CD4-positive, alpha-beta T cell treated with Interferon gamma for 1 hour (primary cell): ENCODE measurements around the gene DNAH7.

Experiments used
- DNase-seq: peaks from one replicate; pipeline ENCODE4 v3.0.0-alpha.2; 2020

Gene DNAH7

DNA sequence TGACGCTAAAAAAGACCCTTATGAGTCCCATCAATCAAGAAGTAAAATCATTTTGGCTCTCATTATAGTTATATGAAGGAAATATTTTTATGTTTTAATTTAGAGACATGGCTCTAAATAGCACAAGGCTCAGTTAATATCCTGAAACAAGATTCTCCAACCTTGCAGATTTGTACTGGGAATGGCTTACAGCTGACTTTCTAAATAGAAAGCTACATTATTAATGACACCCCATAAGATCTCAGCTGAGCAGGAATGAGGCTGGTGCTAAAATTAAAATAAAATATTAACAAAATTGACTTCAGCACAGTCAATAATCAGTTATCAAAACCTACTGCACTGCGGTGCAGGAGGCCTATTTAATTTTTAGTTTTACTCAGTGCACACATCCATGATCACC is 274.8 kb downstream of the DNAH7 start:
- no peak for DNase-seq

DNA sequence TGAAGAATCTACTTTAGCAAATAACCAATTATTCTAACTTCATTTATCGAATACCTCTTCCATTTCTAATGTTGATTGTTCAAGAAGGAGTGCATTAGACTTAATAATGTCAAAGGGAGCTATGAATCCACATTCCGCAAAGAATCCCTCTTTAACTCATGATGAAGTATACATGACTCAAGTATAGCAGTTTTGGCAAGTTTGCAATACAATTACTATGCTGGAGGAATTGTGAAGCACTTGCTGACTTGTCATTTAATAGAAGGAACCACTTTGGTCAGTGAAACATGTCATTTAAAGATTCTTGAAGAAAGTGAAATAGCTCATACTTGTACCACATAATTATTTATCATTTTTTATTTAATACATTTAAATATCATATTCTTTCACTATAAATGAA is 286.5 kb downstream of the DNAH7 start:
- no peak for DNase-seq

- no peak for DNase-seq
These were observed 289.1 kb downstream of the DNAH7 start for GRCh38 chr2:195779491-195779890.

DNA sequence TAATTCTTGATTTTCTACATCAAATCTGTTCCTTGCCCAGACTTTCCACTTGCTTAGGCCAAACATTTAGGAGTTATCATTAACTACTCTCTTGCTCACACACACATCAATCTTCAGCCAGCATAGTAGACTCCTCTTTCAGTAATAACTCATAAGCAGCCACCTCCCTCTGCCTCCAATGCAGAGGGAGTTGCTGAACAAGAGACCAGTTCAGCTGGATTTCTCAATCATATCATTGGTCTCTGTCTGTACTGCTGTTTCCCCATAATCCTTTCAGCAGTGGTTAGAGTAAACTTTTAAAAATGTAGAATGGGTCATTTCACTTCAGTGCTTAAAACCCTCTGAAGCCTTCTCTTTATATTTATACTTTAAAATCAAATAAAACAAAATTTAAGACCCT is 298.7 kb downstream of the DNAH7 start:
- DNase-seq = no peak

- no peak for DNase-seq
These were observed 300.2 kb downstream of the DNAH7 start for GRCh38 chr2:195768431-195768830.

DNA sequence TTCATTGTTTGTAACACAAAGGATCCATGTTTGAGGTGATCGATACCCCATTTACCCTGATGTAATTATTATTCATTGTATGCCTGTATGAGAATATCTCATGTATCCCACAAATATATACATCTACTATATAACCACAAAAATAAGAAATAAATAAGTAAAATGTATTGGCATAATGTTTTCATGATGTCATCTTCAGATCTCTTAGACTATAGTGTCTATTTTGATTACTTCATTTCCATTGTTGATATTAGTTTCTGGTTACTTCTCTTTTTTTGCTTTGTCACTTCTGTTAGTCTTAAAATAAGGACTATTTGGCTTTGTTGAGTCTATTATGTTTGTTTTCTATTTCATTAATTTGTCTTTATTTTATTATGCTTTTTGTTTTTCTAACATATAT is 301.9 kb downstream of the DNAH7 start:
- no peak for DNase-seq

GRCh38 chr2:195763866-195764265 is 304.8 kb downstream of the DNAH7 start:
- no peak for DNase-seq

DNA sequence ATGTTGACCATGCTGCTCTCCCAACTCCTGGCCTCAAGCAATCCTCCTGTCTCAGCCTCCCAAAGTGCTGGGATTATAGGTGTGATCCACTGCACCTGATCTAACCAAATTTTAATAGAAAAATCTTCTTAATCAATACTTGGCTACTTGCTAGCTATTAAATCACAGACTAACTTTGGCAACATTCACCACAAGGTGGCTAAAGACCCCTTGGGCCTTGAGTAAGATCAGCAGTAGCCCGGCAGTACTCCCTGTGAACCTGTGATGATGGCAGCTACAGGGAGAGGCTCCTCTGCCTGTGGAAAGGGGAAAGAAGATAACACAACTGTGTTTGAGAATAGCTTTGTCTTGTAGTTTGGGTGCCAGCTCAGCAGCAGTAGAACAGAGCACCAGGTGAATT is 308.8 kb downstream of the DNAH7 start:
- DNase-seq = no peak

GRCh38 chr2:195758846-195759245 is 309.8 kb downstream of the DNAH7 start:
- DNase-seq = no peak

DNA sequence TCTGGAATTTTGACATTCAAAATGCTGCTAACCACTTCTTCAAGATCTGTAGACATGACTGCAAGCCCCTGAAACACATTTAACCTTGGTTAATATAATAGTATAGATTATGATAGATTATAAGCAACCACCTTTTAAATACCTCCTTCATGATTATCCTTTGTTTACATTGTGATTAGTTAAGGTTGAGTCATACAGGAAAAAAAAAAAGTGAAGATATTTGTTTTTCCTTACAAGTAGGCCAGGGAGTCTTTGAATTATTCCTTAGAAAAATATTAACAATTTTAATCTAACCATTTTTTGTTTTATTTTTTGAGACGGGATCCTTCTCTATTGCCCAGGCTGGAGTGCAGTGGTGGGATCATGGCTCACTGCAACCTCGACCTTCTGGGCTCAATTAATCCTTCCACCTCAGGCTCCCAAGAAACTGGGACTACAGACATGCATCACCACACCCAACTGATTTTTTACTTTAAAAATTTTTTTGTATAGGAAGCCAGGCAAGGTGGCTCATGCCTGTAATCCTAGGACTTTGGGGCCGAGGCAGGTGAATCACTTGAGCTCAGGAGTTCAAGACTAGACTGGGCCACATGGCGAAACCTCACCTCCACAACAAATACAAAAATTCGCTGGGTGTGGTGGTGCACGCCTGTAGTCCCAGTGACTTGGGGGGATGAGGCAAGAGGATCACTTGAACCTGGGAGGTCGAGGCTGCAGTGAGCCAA is 312.3 kb downstream of the DNAH7 start:
- no peak for DNase-seq

- no peak for DNase-seq
These were observed 327.4 kb downstream of the DNAH7 start for GRCh38 chr2:195741191-195741590.

DNA sequence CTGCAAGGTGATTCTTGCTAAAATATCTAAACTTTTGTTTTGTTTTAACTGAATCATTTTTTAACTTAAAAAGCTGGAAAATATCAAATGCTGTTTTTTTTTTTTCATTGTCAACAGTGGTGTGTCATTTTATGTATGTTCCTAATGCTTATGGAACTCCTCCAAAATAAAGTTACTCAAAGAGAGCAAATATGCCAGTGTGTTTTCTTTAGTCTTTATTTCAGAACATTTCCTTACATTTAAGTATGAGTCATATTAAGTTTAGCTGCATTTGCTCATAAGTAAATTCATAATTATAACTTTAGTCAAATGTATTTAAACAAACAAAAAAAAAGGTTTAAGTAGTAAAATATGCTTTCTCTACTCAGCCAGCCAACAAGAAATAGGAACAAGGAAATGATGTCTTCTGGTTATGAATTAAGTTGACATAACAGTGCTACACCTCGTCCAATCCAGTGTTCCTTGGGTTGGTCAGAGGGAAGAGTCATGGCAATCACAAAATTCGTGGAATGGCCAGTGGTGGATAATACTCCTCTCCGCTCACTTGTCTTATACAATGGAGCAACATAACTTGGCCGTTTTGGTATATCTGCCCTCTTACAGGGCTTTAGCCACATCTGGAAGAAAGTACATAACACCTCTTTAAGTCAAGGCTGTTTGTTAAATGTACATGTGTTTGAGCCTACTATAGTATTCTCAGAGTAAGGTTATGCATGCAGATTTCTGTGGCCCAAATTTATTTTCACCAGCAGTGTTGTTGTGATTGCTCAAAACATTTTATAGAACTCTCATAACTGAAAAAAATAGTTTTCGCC is 330.9 kb downstream of the DNAH7 start:
- no peak for DNase-seq

GRCh38 chr2:195735347-195735746 is 333.3 kb downstream of the DNAH7 start:
- DNase-seq = no peak

GRCh38 chr2:195734931-195735330 is 333.7 kb downstream of the DNAH7 start:
- no peak for DNase-seq

- no peak for DNase-seq
These were observed 334.2 kb downstream of the DNAH7 start for GRCh38 chr2:195734395-195734794.

- no peak for DNase-seq
These were observed 334.8 kb downstream of the DNAH7 start for GRCh38 chr2:195733831-195734230.

DNA sequence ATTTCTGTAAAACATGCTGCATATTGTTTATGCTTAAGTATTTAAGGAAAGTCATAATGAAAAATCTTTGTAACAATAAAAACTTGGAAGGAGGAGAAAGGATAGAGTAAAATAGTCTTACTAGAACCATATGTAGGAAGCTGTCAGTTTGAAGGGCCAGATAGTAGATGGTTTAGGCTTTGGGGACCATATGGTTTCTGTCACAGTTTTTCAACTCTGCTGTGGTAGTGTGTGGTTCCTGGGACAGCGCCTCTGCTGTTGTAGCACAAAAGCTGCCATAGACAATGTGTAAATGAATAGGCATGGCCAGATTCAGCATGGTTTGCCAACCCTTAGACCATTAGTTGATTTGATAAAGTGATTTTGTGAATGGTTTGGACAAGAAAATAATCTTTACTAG is 336.1 kb downstream of the DNAH7 start:
- no peak for DNase-seq

- DNase-seq = no peak
These were observed 337.7 kb downstream of the DNAH7 start for GRCh38 chr2:195730912-195731311.

DNA sequence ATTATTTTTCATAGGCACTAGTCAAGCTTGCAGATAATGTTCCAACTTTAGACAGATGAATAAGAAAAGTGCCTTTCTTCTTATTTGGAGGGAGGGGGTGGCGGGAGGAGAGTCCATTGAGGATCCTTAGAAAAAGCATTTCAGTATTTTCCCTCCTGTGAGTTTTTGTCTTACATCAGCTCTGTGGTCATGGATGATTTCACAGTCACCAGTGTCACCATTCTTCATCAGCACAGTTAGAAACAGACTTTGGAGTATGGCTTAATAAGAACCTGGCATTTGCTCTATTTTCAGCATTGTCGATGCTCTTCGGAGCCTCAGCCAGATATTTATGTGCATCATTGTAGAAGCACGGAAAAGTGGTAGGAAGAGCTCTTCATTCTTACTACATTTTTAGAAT is 341.5 kb downstream of the DNAH7 start:
- DNase-seq = no peak

GRCh38 chr2:195722075-195722474 is 346.6 kb downstream of the DNAH7 start:
- no peak for DNase-seq

DNA sequence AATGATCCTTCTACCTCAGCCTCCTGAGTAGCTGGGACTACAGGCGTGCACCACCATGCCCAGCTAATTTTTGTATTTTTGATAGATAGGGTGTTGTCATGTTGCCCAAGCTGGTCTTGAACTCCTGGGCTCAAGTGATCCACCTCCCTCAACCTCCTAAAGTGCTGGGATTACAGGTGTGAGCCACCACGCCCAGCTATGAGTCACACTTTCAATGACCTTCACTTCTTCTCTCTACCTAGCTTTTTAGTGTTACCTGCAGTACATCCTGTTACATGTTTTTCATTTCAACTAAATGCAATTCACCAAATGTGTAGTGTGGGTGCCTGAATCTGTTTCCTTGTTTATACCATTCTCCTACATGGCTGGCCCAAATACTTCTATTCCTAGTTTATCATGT is 347.6 kb downstream of the DNAH7 start:
- no peak for DNase-seq

GRCh38 chr2:195716466-195716865 is 352.2 kb downstream of the DNAH7 start:
- DNase-seq = no peak

DNA sequence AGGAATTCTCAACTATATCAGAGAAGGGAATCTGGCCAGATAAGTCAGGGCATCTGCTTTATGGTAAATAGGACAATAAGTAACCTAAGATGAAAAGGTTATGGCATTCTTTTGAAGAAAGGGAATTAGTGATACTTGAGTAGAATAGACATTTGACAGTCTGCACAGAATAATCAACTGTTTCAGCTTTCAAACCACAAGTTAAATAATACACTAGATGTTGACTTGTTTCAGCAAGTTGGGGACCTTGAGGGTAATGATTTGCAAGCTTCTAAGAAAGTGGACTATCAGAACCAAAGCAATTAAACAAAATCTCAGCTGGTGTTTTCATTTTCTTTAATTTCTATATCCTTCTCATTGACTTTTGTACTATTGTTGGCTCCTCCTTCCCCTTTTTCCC is 357.2 kb downstream of the DNAH7 start:
- no peak for DNase-seq
